Smooth muscle cell (in vitro differentiated cells): ENCODE results near the gene HSH2D. TPM values are rescaled to one million over a fixed set of nuclear protein-coding genes. Genes with fewer than 3 reads are reported as not detected.
A peak's percentile ranks its signal among the peaks of the same experiment; 100 is the strongest.

Source experiments
- DNase-seq: peaks from one replicate; lab custom pipeline; 2025; ENCODE audit not compliant: unreplicated experiment; lab: John Stamatoyannopoulos, UW
- H2AFZ ChIP-seq: fragments of 200-600 bp; sonication (generic); 2 replicates; pipeline ENCODE4 v1.6.0; 2016; ENCODE audit warnings: antibody characterized with exemption, low read depth, mild to moderate bottlenecking
- H3F3A ChIP-seq: fragments of 200-600 bp; sonication (generic); 2 replicates; pipeline ENCODE4 v1.6.0; 2017; ENCODE audit warnings: antibody characterized with exemption, low read depth
- H3K27ac ChIP-seq: fragments of 200-600 bp; sonication (generic); 2 replicates; pipeline ENCODE4 v1.5.1; 2016; ENCODE audit warnings: low read depth, mild to moderate bottlenecking
- H3K27me3 ChIP-seq: fragments of 200-600 bp; sonication (generic); 2 replicates; pipeline ENCODE4 v1.6.1; 2016; ENCODE audit warnings: low read depth, mild to moderate bottlenecking
- H3K36me3 ChIP-seq: fragments of 200-600 bp; sonication (generic); 2 replicates; pipeline ENCODE4 v1.5.1; 2016; ENCODE audit warnings: low read depth
- H3K4me1 ChIP-seq: fragments of 200-600 bp; sonication (generic); 2 replicates; pipeline ENCODE4 v1.5.1; 2016; ENCODE audit warnings: low read depth
- H3K4me2 ChIP-seq: fragments of 200-600 bp; sonication (generic); 2 replicates; pipeline ENCODE4 v1.6.0; 2016; ENCODE audit warnings: mild to moderate bottlenecking
- H3K4me3 ChIP-seq: fragments of 200-600 bp; sonication (generic); 2 replicates; pipeline ENCODE4 v1.5.1; 2016; ENCODE audit warnings: mild to moderate bottlenecking
- H3K79me2 ChIP-seq: fragments of 200-600 bp; sonication (generic); 2 replicates; pipeline ENCODE4 v1.6.0; 2016; ENCODE audit warnings: low read depth, mild to moderate bottlenecking
- H3K9ac ChIP-seq: fragments of 200-600 bp; sonication (generic); 2 replicates; pipeline ENCODE4 v1.6.0; 2016; ENCODE audit warnings: low read depth
- H3K9me3 ChIP-seq: fragments of 200-600 bp; sonication (generic); replicated peaks from 2 replicates; pipeline ENCODE4 v1.5.1; 2016; ENCODE audit warnings: low read depth
- H4K20me1 ChIP-seq: fragments of 200-600 bp; sonication (generic); 2 replicates; pipeline ENCODE4 v1.6.0; 2016; ENCODE audit warnings: low read depth
- WGBS: methylation state at CpG from one replicate; pipeline ENCODE4 v1.1.7; 2016; ENCODE audit warnings: low lambda C conversion rate; 5-methylcytosine and 5-hydroxymethylcytosine counted together
- polyA plus RNA-seq: library from polyadenylated mRNA; unstranded; fragments of >200 nt; fragmentation: Nextera tagmentation; extraction: Ambion mirVana; gene quantifications from 2 replicates; pipeline ENCODE4 v1.2.1, GENCODE V29; 2016
- total RNA-seq: library from RNA; depleted of rRNA; stranded (reverse); fragments of >200 nt; gene quantifications from 2 replicates; pipeline ENCODE4 v1.2.3, GENCODE V29; 2014
- TF ChIP-seq, protein P1 (sequence below): fragments of 200-600 bp; sonication (generic); IDR thresholded peaks from 2 replicates; pipeline ENCODE4 v1.5.1; 2017; ENCODE audit warnings: borderline replicate concordance, mild to moderate bottlenecking, antibody characterized with exemption; ENCODE audit not compliant: insufficient read depth, poor library complexity, severe bottlenecking

HSH2D gene
- total and polyA plus RNA-seq, 2 experiments from 2014 or later, result 0.17 TPM; not detected in 1

GRCh38 chr19:16111909-16112752 is 31.4 kb upstream of the HSH2D start:
- peak overlapping the region; percentile 78 for H3K27ac ChIP-seq
- 4% methylated on average over 33 of the region's 37 CpGs for WGBS
- peak overlapping the region; percentile 93 for H3K4me3 ChIP-seq
- H3K4me1 ChIP-seq, result peaks cover 6% of the 10 kb centered on the region
- peak overlapping the region; percentile 91 for H3K4me2 ChIP-seq
- no peaks in the 10 kb centered on the region for H3K36me3 ChIP-seq
- peak overlapping the region; percentile 96 for H3K9ac ChIP-seq
- peaks cover 38% of the 10 kb centered on the region for H4K20me1 ChIP-seq
- H3K9me3 ChIP-seq, result no peaks in the 10 kb centered on the region
- peaks cover 46% of the 10 kb centered on the region for H3K79me2 ChIP-seq
- H3K27me3 ChIP-seq, result no peaks in the 10 kb centered on the region
- peak overlapping the region; percentile 67 for H2AFZ ChIP-seq
- no peaks in the 10 kb centered on the region for H3F3A ChIP-seq
- TF ChIP-seq, protein P1, sequence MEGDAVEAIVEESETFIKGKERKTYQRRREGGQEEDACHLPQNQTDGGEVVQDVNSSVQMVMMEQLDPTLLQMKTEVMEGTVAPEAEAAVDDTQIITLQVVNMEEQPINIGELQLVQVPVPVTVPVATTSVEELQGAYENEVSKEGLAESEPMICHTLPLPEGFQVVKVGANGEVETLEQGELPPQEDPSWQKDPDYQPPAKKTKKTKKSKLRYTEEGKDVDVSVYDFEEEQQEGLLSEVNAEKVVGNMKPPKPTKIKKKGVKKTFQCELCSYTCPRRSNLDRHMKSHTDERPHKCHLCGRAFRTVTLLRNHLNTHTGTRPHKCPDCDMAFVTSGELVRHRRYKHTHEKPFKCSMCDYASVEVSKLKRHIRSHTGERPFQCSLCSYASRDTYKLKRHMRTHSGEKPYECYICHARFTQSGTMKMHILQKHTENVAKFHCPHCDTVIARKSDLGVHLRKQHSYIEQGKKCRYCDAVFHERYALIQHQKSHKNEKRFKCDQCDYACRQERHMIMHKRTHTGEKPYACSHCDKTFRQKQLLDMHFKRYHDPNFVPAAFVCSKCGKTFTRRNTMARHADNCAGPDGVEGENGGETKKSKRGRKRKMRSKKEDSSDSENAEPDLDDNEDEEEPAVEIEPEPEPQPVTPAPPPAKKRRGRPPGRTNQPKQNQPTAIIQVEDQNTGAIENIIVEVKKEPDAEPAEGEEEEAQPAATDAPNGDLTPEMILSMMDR, result no peak
- DNase-seq, result no peak

- Histone ChIP-seq H3K9ac (no peak overlapping the region), H2AFZ (no peak overlapping the region), H3K9me3 (no peaks in the 10 kb centered on the region), H3K79me2 (peaks cover 49% of the 10 kb centered on the region), H4K20me1 (peaks cover 44% of the 10 kb centered on the region), H3K27ac (no peak overlapping the region), H3K27me3 (no peaks in the 10 kb centered on the region), H3K4me2 (peak overlapping the region; percentile 91), H3K4me3 (peak overlapping the region; percentile 93), H3F3A (no peaks in the 10 kb centered on the region), H3K36me3 (no peaks in the 10 kb centered on the region), H3K4me1 (peaks cover 6% of the 10 kb centered on the region)
- DNase-seq, result no peak
- TF ChIP-seq, protein P1, result no peak
- WGBS, result 51% methylated on average over 2 of the region's 2 CpGs
Observed at GRCh38 chr19:16112778-16113177, 30.7 kb upstream of the HSH2D start.

- Histone ChIP-seq H3F3A (no peaks in the 10 kb centered on the region), H3K36me3 (no peaks in the 10 kb centered on the region), H3K9ac (no peak overlapping the region), H3K4me2 (no peak overlapping the region), H3K27me3 (no peaks in the 10 kb centered on the region), H3K9me3 (no peaks in the 10 kb centered on the region), H2AFZ (no peak overlapping the region), H3K4me1 (peaks cover 6% of the 10 kb centered on the region), H3K4me3 (no peak overlapping the region), H4K20me1 (peaks cover 51% of the 10 kb centered on the region), H3K79me2 (peaks cover 49% of the 10 kb centered on the region), H3K27ac (no peak overlapping the region)
- WGBS, result 94% methylated on average over 3 of the region's 3 CpGs
- TF ChIP-seq, protein P1, result no peak
- DNase-seq, result no peak
Observed at GRCh38 chr19:16113727-16114126, 29.8 kb upstream of the HSH2D start.
